A172 (cell line): ENCODE data around the gene STAMBPL1. TPM values are rescaled to one million over a fixed set of nuclear protein-coding genes. Genes with fewer than 3 reads are reported as not detected.
"Not testable (repeated sequence)": the region's sequence is repeated elsewhere in the genome, so short reads cannot be mapped to it uniquely, and the experiment has no call there.

ENCODE experiments used
- DNase-seq: peaks from one replicate; pipeline ENCODE4 v3.0.0-alpha.2; 2015; ENCODE audit warnings: low spot score
- total RNA-seq: library from RNA; depleted of rRNA; stranded (reverse); fragments of >200 nt; shearing (Covaris generic); gene quantifications from 2 replicates; pipeline ENCODE4 v1.2.3, GENCODE V29; 2014; rRNA removed

The STAMBPL1 gene
- 40.4 and 48.8 TPM in 2 replicates for total RNA-seq

GRCh38 chr10:88879534-88880281, at the start of gene STAMBPL1:
STAMBPL1 (plus strand) TSS chr10:88880245; CDS start chr10:88901709, 21,464 bp downstream.
- DNase-seq: peak; percentile 48

GRCh38 chr10:88830643-88831268, 49.3 kb upstream of the STAMBPL1 start:
- DNase-seq: no peak

GRCh38 chr10:88831709-88832108, 48.3 kb upstream of the STAMBPL1 start:
- DNase-seq: no peak

- DNase-seq: no peak
These were observed 47.7 kb upstream of the STAMBPL1 start for GRCh38 chr10:88832376-88832775.

- DNase-seq: no peak
These were observed 46.9 kb upstream of the STAMBPL1 start for GRCh38 chr10:88833156-88833555.

- no peak for DNase-seq
These were observed 46.3 kb upstream of the STAMBPL1 start for GRCh38 chr10:88833723-88834122.

- peak; percentile 75 for DNase-seq
These were observed 44.7 kb upstream of the STAMBPL1 start for GRCh38 chr10:88835096-88835909.

GRCh38 chr10:88835910-88836221, 44.2 kb upstream of the STAMBPL1 start:
- no peak for DNase-seq

GRCh38 chr10:88837632-88838031, 42.4 kb upstream of the STAMBPL1 start:
- DNase-seq: not testable (repeated sequence)

- no peak for DNase-seq
These were observed 41.2 kb upstream of the STAMBPL1 start for GRCh38 chr10:88838766-88839350.

GRCh38 chr10:88840104-88840503, 39.9 kb upstream of the STAMBPL1 start:
- DNase-seq: no peak

GRCh38 chr10:88840881-88841280, 39.2 kb upstream of the STAMBPL1 start:
- no peak for DNase-seq

GRCh38 chr10:88841316-88842111, 38.5 kb upstream of the STAMBPL1 start:
- no peak for DNase-seq

- no peak for DNase-seq
These were observed 36.9 kb upstream of the STAMBPL1 start for GRCh38 chr10:88843171-88843570.

GRCh38 chr10:88848499-88848898, 31.5 kb upstream of the STAMBPL1 start:
- DNase-seq: peak; percentile 81

- DNase-seq: no peak
These were observed 30.8 kb upstream of the STAMBPL1 start for GRCh38 chr10:88849234-88849633.

- no peak for DNase-seq
These were observed 29.3 kb upstream of the STAMBPL1 start for GRCh38 chr10:88850712-88851111.

GRCh38 chr10:88851706-88852105, 28.3 kb upstream of the STAMBPL1 start, which contains the start of gene ANKRD22:
ANKRD22 (minus strand) TSS chr10:88851844; CDS start chr10:88851607, 237 bp downstream.
- DNase-seq: peak; percentile 26

- no peak for DNase-seq
These were observed 27.7 kb upstream of the STAMBPL1 start for GRCh38 chr10:88852327-88852726.

- no peak for DNase-seq
These were observed 26.7 kb upstream of the STAMBPL1 start for GRCh38 chr10:88853155-88853881.

GRCh38 chr10:88854684-88855083, 25.4 kb upstream of the STAMBPL1 start:
- DNase-seq: no peak
